B cell (primary cell): ENCODE measurements around the gene GPR137. TPM values are rescaled to one million over a fixed set of nuclear protein-coding genes. Genes with fewer than 3 reads are reported as not detected.

Experiments used
- ATAC-seq: fragments of 200-7000 bp; cut with Tn5 transposase; one replicate; pipeline ENCODE4 v1.10.0; 2021; ENCODE audit warnings: low read depth, mild to moderate bottlenecking, moderate number of reproducible peaks, moderate library complexity
- CTCF ChIA-PET: fragments of 350-600 bp; sonication (Branson Sonifier 250); formaldehyde crosslinking; loops from one replicate; lab custom pipeline; 2021; ENCODE audit warnings: antibody characterized with exemption, inconsistent platforms; lab: Charles Lee
- POLR2A ChIA-PET: fragments of 350-600 bp; sonication (Branson Sonifier 250); formaldehyde crosslinking; loops from one replicate; lab custom pipeline; 2021; ENCODE audit warnings: antibody characterized with exemption; lab: Charles Lee
- DNase-seq: peaks from one replicate; pipeline ENCODE4 v3.0.0; 2013
- H2AFZ ChIP-seq: 2 replicates; pipeline ENCODE4 v1.6.1; 2012; ENCODE audit warnings: mild to moderate bottlenecking, low read depth, low read length; ENCODE audit not compliant: insufficient read depth, poor library complexity, severe bottlenecking
- H3K27ac ChIP-seq, 2 donors: 1 replicate in 1 of 2; 2 replicates in 1 of 2; pipeline ENCODE4 v1.5.1; 2012 to 2013; ENCODE audit warnings: low read length in 2 of 2, mild to moderate bottlenecking in 2 of 2, moderate library complexity in 1 of 2
- H3K27me3 ChIP-seq, 4 experiments: fragments of 200-600 bp in 1 of 4; sonication (generic) in 1 of 4; replicated peaks in 1 of 4; 1 replicate in 2 of 4; 2 replicates in 2 of 4; pipeline versions ENCODE4 v1.6.1 to v1.7.0; 2013 to 2016; ENCODE audit warnings: low read length in 3 of 4, mild to moderate bottlenecking in 2 of 4, mixed read lengths in 1 of 4, moderate library complexity in 1 of 4; ENCODE audit not compliant: insufficient read depth in 4 of 4, control insufficient read depth in 3 of 4; ENCODE audit errors: control extremely low read depth in 1 of 4
- H3K36me3 ChIP-seq, 2 experiments: replicated peaks in 1 of 2; 1 replicate in 1 of 2; 2 replicates in 1 of 2; pipeline versions ENCODE4 v1.6.1 to v1.7.1; 2013; ENCODE audit warnings: low read length in 1 of 2; ENCODE audit not compliant: insufficient read depth in 2 of 2, control insufficient read depth in 1 of 2; ENCODE audit errors: control extremely low read depth in 1 of 2, extremely low read depth in 1 of 2
- H3K4me1 ChIP-seq, 2 donors: fragments of 200-600 bp in 1 of 2; sonication (generic) in 1 of 2; 1 replicate in 1 of 2; 2 replicates in 1 of 2; pipeline versions ENCODE4 v1.5.1 to v1.6.1; 2013 to 2017; ENCODE audit warnings: low read length in 2 of 2; ENCODE audit not compliant: control insufficient read depth in 2 of 2, insufficient read depth in 2 of 2
- H3K4me2 ChIP-seq: replicated peaks from 2 replicates; pipeline ENCODE3; 2012; ENCODE audit warnings: mild to moderate bottlenecking, low read depth, low read length; ENCODE audit not compliant: poor library complexity, severe bottlenecking
- H3K4me3 ChIP-seq, 5 experiments: fragments of 200-600 bp in 1 of 5; sonication (generic) in 1 of 5; 1 replicate in 3 of 5; 2 replicates in 2 of 5; pipeline versions ENCODE4 v1.5.1 to v1.7.0; 2011 to 2016; ENCODE audit warnings: low read length in 4 of 5, mild to moderate bottlenecking in 4 of 5, low read depth in 2 of 5, control low read depth in 1 of 5, moderate library complexity in 1 of 5; ENCODE audit not compliant: insufficient read depth in 1 of 5; ENCODE audit errors: control extremely low read depth in 1 of 5, extremely low read depth in 1 of 5
- H3K79me2 ChIP-seq: fragments of 200-600 bp; sonication (generic); one replicate; pipeline ENCODE4 v1.6.0; 2016; ENCODE audit warnings: low read length; ENCODE audit not compliant: control insufficient read depth, insufficient read depth
- H3K9ac ChIP-seq: fragments of 200-600 bp; sonication (generic); 2 replicates; pipeline ENCODE4 v1.6.1; 2017; ENCODE audit warnings: mild to moderate bottlenecking, low read length, moderate library complexity
- H3K9me3 ChIP-seq, 3 donors: one replicate each; pipeline versions ENCODE4 v1.6.1 to v1.7.1; 2013; ENCODE audit warnings: low read length in 2 of 3; ENCODE audit not compliant: control insufficient read depth in 2 of 3, insufficient read depth in 1 of 3; ENCODE audit errors: control extremely low read depth in 1 of 3
- H4K20me1 ChIP-seq: 2 replicates; pipeline ENCODE4 v1.6.0; 2012; ENCODE audit warnings: mild to moderate bottlenecking, low read length; ENCODE audit not compliant: insufficient read depth, control insufficient read depth, poor library complexity, severe bottlenecking
- H3K27ac Mint-ChIP-seq: one replicate; pipeline ENCODE4 v1.8.0; 2021; ENCODE audit warnings: mixed read lengths
- H3K27me3 Mint-ChIP-seq: one replicate; pipeline ENCODE4 v1.8.0; 2021; ENCODE audit warnings: mixed read lengths
- H3K4me1 Mint-ChIP-seq: one replicate; pipeline ENCODE4 v1.8.0; 2021; ENCODE audit warnings: mixed read lengths
- H3K4me3 Mint-ChIP-seq: one replicate; pipeline ENCODE4 v1.8.0; 2021; ENCODE audit warnings: mixed read lengths
- H3K9me3 Mint-ChIP-seq: one replicate; pipeline ENCODE4 v1.8.0; 2022; ENCODE audit warnings: mixed read lengths; ENCODE audit not compliant: insufficient read depth
- CTCF ChIP-seq: fragments of 200-600 bp; IDR thresholded peaks from one replicate; pipeline ENCODE4 v1.8.0; 2022; ENCODE audit warnings: antibody characterized with exemption, mild to moderate bottlenecking
- EZH2 ChIP-seq: IDR thresholded peaks from 2 replicates; pipeline ENCODE4 v1.6.1; 2012; ENCODE audit warnings: borderline replicate concordance, low read depth, mild to moderate bottlenecking, moderate library complexity, low read length; ENCODE audit not compliant: insufficient read depth, poor library complexity, severe bottlenecking
- WGBS: methylation state at CpG from one replicate; pipeline ENCODE4 v1.1.5; 2013; ENCODE audit warnings: missing lambda C conversion rate; ENCODE audit not compliant: insufficient coverage; 5-methylcytosine and 5-hydroxymethylcytosine counted together
- intact Hi-C: fragments of 100-400 bp; cut with micrococcal nuclease; formaldehyde crosslinking; loops from one replicate; pipeline ENCODE4 v1.10.0; 2022
- polyA plus RNA-seq: library from polyadenylated mRNA; depleted of rRNA; stranded (reverse); fragments of >200 nt; gene quantifications from 2 replicates; pipeline ENCODE4 v1.2.3, GENCODE V29; 2012
- total RNA-seq, 2 donors: library from RNA; stranded (reverse); fragments of 120-200 nt in 1 of 2; gene quantifications; 1 replicate in 1 of 2; 2 replicates in 1 of 2; pipeline versions ENCODE4 v1.2.3 to v1.2.4, GENCODE V29; 2013 to 2022

The GPR137 gene
- total and polyA plus RNA-seq, 2 donors (not counting 1 experiment from before 2014, with no cell fraction given): 49.9 to 66.1 TPM

DNA sequence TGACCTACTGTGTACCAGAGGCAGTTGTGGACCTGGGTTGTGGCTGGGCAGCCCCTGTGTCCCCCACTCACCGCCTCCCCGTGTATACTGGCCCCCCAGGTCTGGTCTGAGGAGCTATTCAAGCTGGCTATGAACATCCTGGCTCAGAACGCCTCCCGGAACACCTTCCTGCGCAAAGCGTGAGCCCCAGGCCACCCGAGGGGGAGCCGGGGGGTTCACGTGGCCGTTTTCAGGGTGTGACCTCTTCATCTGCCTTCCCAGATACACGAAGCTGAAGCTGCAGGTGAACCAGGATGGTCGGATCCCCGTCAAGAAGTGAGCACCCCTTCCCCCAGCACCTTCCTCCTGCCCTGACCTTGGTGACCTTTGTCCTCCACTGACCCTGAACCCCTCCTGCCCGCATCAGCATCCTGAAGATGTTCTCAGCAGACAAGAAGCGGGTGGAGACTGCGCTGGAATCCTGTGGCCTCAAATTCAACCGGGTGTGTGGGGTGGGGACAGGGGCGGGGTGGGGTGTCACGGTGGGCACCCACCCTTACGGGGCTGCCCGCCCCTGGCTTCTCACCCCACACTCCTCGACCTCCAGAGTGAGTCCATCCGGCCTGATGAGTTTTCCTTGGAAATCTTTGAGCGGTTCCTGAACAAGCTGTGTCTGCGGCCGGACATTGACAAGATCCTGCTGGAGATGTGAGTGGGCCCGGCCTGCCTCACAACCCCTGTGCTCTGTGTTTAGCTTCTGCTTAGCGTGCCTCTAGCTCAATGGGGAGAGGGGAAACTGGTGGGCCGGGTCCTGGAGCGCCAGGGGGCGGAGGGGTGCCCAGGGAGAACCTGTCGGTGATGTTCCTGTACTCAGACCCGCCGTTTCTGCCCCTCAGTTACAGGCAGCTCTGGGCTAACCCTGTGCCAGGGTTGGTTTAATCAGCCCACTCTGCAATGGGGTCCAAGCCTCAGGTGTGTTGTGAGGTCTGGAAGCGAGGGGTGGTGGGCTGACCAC, 30.2 kb upstream of the GPR137 start:
- H3K27me3 Mint-ChIP-seq: no peaks in the 10 kb centered on the region
- no peaks in the 10 kb centered on the region for H3K27me3 ChIP-seq
- no peak for DNase-seq
- no peaks in the 10 kb centered on the region for H3K36me3 ChIP-seq
- CTCF ChIA-PET: interaction anchor here (0.9 kb wide), 1 partner anchor 51 kb away, joined by 3 read pairs; no protein-coding TSS in a partner anchor
- ATAC-seq: no peak
- no peaks in the 10 kb centered on the region for H4K20me1 ChIP-seq
- peaks cover 4% of the 10 kb centered on the region for H3K79me2 ChIP-seq
- no peak overlapping the region for H2AFZ ChIP-seq
- no peak overlapping the region for H3K4me3 Mint-ChIP-seq
- no peak overlapping the region for H3K27ac ChIP-seq
- 95% methylated on average over 30 of the region's 35 CpGs for WGBS
- no peaks in the 10 kb centered on the region for H3K9me3 ChIP-seq
- no peak overlapping the region for H3K9ac ChIP-seq
- POLR2A ChIA-PET: interaction anchor here (1.1 to 1.2 kb wide), 2 partner anchors 12 to 49 kb away, joined by 3 read pairs; partner anchors contain the start of gene ESRRA
- H3K4me3 ChIP-seq: no peak overlapping the region
- peaks cover 15% of the 10 kb centered on the region for H3K4me1 Mint-ChIP-seq
- no peak for TF ChIP-seq EZH2
- TF ChIP-seq CTCF: no peak
- no peak overlapping the region for H3K27ac Mint-ChIP-seq
- no peak overlapping the region for H3K4me2 ChIP-seq
- H3K4me1 ChIP-seq: peaks cover 17 to 22% of the 10 kb centered on the region in 2 donors
- intact Hi-C loops: no loop called here
- no peaks in the 10 kb centered on the region for H3K9me3 Mint-ChIP-seq

DNA sequence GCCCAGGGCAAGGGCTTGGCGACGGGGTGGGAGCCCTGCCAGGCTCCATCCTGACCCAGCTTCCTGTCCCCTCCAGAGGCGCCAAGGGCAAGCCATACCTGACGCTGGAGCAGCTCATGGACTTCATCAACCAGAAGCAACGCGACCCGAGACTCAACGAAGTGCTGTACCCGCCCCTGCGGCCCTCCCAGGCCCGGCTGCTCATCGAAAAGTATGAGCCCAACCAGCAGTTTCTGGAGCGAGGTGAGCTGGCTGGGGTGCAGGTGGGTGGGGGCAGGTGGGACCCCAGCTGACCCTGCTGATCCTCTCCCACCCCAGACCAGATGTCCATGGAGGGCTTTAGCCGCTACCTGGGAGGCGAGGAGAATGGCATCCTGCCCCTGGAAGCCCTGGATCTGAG, 29.3 kb upstream of the GPR137 start:
- POLR2A ChIA-PET: interaction anchor here (1.1 to 1.2 kb wide), 2 partner anchors 13 to 48 kb away, joined by 3 read pairs; partner anchors contain the start of gene ESRRA

More for the DNA sequence above, 29.3 kb upstream of the GPR137 start:
- Mint-ChIP-seq H3K9me3 (no peaks in the 10 kb centered on the region), H3K27me3 (no peaks in the 10 kb centered on the region), H3K27ac (no peak overlapping the region), H3K4me1 (peaks cover 9% of the 10 kb centered on the region), H3K4me3 (no peak overlapping the region)
- Histone ChIP-seq H4K20me1 (no peaks in the 10 kb centered on the region), H3K4me2 (no peak overlapping the region), H3K79me2 (peaks cover 4% of the 10 kb centered on the region), H2AFZ (no peak overlapping the region), H3K9me3 (no peaks in the 10 kb centered on the region), H3K4me1 (peaks cover 12 to 14% of the 10 kb centered on the region in 2 donors), H3K27me3 (no peaks in the 10 kb centered on the region), H3K36me3 (no peaks in the 10 kb centered on the region), H3K9ac (no peak overlapping the region), H3K4me3 (no peak overlapping the region), H3K27ac (no peak overlapping the region)
- DNase-seq (no peak), ATAC-seq (no peak)
- no peak for TF ChIP-seq CTCF
- TF ChIP-seq EZH2: no peak
- 94% methylated on average over 15 of the region's 15 CpGs for WGBS
- CTCF ChIA-PET: no interaction called here
- intact Hi-C loops: no loop called here
